Measurements from ENCODE around the gene PLTP.
"Not testable (repeated sequence)": the region's sequence is repeated elsewhere in the genome, so short reads cannot be mapped to it uniquely, and the experiment has no call there.

Gene PLTP

GRCh38 chr20:45878076-45878761, 33.7 kb downstream of the PLTP start:
- H3K9me3 Mint-ChIP-seq: no peaks in the 10 kb centered on the region
- peaks cover 23% of the 10 kb centered on the region for H3K4me1 Mint-ChIP-seq
- H3K27me3 Mint-ChIP-seq (ENCODE audit: low read depth, poor library complexity): peaks cover 2% of the 10 kb centered on the region
- no peak for TF ChIP-seq CTCF (IDR thresholded peaks at IDR 0.05)
- H3K27ac Mint-ChIP-seq: no peak overlapping the region
- no peak overlapping the region for H3K4me3 Mint-ChIP-seq
- DNase-seq: no peak
- peaks cover 9% of the 10 kb centered on the region for H3K36me3 Mint-ChIP-seq (ENCODE audit: low read depth)

- no peak for DNase-seq
- TF ChIP-seq CTCF (IDR thresholded peaks at IDR 0.05): no peak
Measured at GRCh38 chr20:45874576-45874975, 37.4 kb downstream of the PLTP start.

GRCh38 chr20:45874104-45874481, 37.9 kb downstream of the PLTP start:
- H3K36me3 Mint-ChIP-seq (ENCODE audit: low read depth); H3K27ac Mint-ChIP-seq; H3K4me1 Mint-ChIP-seq; H3K27me3 Mint-ChIP-seq (ENCODE audit: low read depth, poor library complexity); H3K9me3 Mint-ChIP-seq; H3K4me3 Mint-ChIP-seq; DNase-seq: not testable (repeated sequence)

More at GRCh38 chr20:45874576-45874975, 37.4 kb downstream of the PLTP start:
- H3K4me1 Mint-ChIP-seq: peaks cover 5% of the 10 kb centered on the region
- H3K36me3 Mint-ChIP-seq (ENCODE audit: low read depth): peaks cover 5% of the 10 kb centered on the region
- no peaks in the 10 kb centered on the region for H3K9me3 Mint-ChIP-seq
- H3K27me3 Mint-ChIP-seq (ENCODE audit: low read depth, poor library complexity): peaks cover 5% of the 10 kb centered on the region
- no peak overlapping the region for H3K4me3 Mint-ChIP-seq
- peak overlapping the region; percentile 46 for H3K27ac Mint-ChIP-seq

GRCh38 chr20:45873409-45874103, 38.4 kb downstream of the PLTP start:
- Mint-ChIP-seq H3K4me1 (peaks cover 5% of the 10 kb centered on the region), H3K27me3 (ENCODE audit: low read depth, poor library complexity) (peaks cover 5% of the 10 kb centered on the region), H3K9me3 (no peaks in the 10 kb centered on the region), H3K27ac (no peak overlapping the region), H3K36me3 (ENCODE audit: low read depth) (peaks cover 5% of the 10 kb centered on the region), H3K4me3 (no peak overlapping the region)
- TF ChIP-seq CTCF (IDR thresholded peaks at IDR 0.05): no peak
- DNase-seq: no peak

- DNase-seq: no peak
- H3K4me3 Mint-ChIP-seq: no peak overlapping the region
- TF ChIP-seq CTCF (IDR thresholded peaks at IDR 0.05): no peak
- peaks cover 5% of the 10 kb centered on the region for H3K27me3 Mint-ChIP-seq (ENCODE audit: low read depth, poor library complexity)
- peaks cover 5% of the 10 kb centered on the region for H3K36me3 Mint-ChIP-seq (ENCODE audit: low read depth)
- no peaks in the 10 kb centered on the region for H3K9me3 Mint-ChIP-seq
- H3K27ac Mint-ChIP-seq: no peak overlapping the region
- peaks cover 5% of the 10 kb centered on the region for H3K4me1 Mint-ChIP-seq
Measured at GRCh38 chr20:45872626-45873025, 39.3 kb downstream of the PLTP start.

GRCh38 chr20:45867819-45868176, 44.2 kb downstream of the PLTP start:
- no peaks in the 10 kb centered on the region for H3K9me3 Mint-ChIP-seq
- peaks cover 5% of the 10 kb centered on the region for H3K4me1 Mint-ChIP-seq
- H3K27ac Mint-ChIP-seq: no peak overlapping the region
- H3K36me3 Mint-ChIP-seq (ENCODE audit: low read depth): peaks cover 5% of the 10 kb centered on the region
- DNase-seq: no peak
- H3K4me3 Mint-ChIP-seq: no peak overlapping the region
- H3K27me3 Mint-ChIP-seq (ENCODE audit: low read depth, poor library complexity): peaks cover 9% of the 10 kb centered on the region
- TF ChIP-seq CTCF (IDR thresholded peaks at IDR 0.05): no peak

All from nephron progenitor cell (in vitro differentiated cells).